ENCODE measurements around the gene TNS3. TPM values are rescaled to one million over a fixed set of nuclear protein-coding genes. Genes with fewer than 3 reads are reported as not detected.

Gene TNS3
- total and polyA plus RNA-seq, 7 donors = 17.4 to 43.8 (median 28.8) TPM

GRCh38 chr7:47578579-47579270 lies 3.2 kb downstream of the TNS3 start:
- DNase-seq = no peak
- Histone ChIP-seq H3K36me3 (no peaks in the 10 kb centered on the region), H3K4me1 (peaks cover 0 to 87% (median 75%) of the 10 kb centered on the region in 4 donors), H3K27ac (peak overlapping the region; percentile 80 to 88 (median 86)), H3K27me3 (no peaks in the 10 kb centered on the region), H3K4me3 (no peak overlapping the region), H3K9me3 (no peaks in the 10 kb centered on the region)
- TF ChIP-seq POLR2AphosphoS5 (IDR thresholded peaks at IDR 0.05) = no peak
- TF ChIP-seq POLR2A (IDR thresholded peaks at IDR 0.05) = no peak
- TF ChIP-seq EP300 (IDR thresholded peaks at IDR 0.05) = no peak
- no peak for TF ChIP-seq CTCF (IDR thresholded peaks at IDR 0.05)
- intact Hi-C loops (cut with DNase I) = loop anchor here (5.0 to 10.0 kb wide), 4 partner anchors 56 to 209 kb away; no protein-coding TSS in a partner anchor
- 46 to 79% methylated on average over 18 of the region's 18 CpGs for WGBS, 2 donors

GRCh38 chr7:47577321-47577919 lies 4.5 kb downstream of the TNS3 start:
- Histone ChIP-seq H3K4me1 (peaks cover 0 to 92% (median 86%) of the 10 kb centered on the region in 4 donors), H3K4me3 (peak overlapping the region in 1 of 4 donors; percentile 17), H3K36me3 (no peaks in the 10 kb centered on the region), H3K9me3 (no peaks in the 10 kb centered on the region), H3K27ac (peak overlapping the region; percentile 80 to 88 (median 86)), H3K27me3 (no peaks in the 10 kb centered on the region)
- no peak for DNase-seq
- TF ChIP-seq POLR2A (IDR thresholded peaks at IDR 0.05) (no peak), CTCF (IDR thresholded peaks at IDR 0.05) (no peak), EP300 (IDR thresholded peaks at IDR 0.05) (no peak), POLR2AphosphoS5 (IDR thresholded peaks at IDR 0.05) (no peak)
- intact Hi-C loops (cut with DNase I) = loop anchor here (5.0 to 10.0 kb wide), 4 partner anchors 57 to 210 kb away; no protein-coding TSS in a partner anchor
- 62 to 77% methylated on average over 14 of the region's 14 CpGs for WGBS, 2 donors

GRCh38 chr7:47576866-47577306 lies 5.0 kb downstream of the TNS3 start:
- Histone ChIP-seq H3K27ac (peak overlapping the region; percentile 80 to 88 (median 86)), H3K4me3 (peak overlapping the region in 3 of 4 donors; percentile 17 to 26 (median 21)), H3K27me3 (no peaks in the 10 kb centered on the region), H3K36me3 (no peaks in the 10 kb centered on the region), H3K4me1 (peaks cover 0 to 94% (median 89%) of the 10 kb centered on the region in 4 donors), H3K9me3 (no peaks in the 10 kb centered on the region)
- no peak for DNase-seq
- intact Hi-C loops (cut with DNase I) = loop anchor here (5.0 to 10.0 kb wide), 4 partner anchors 58 to 210 kb away; no protein-coding TSS in a partner anchor
- peak in 1 of 4 donors; percentile 33 for TF ChIP-seq POLR2AphosphoS5 (IDR thresholded peaks at IDR 0.05)
- no peak for TF ChIP-seq EP300 (IDR thresholded peaks at IDR 0.05)
- WGBS, 2 donors = 39 to 49% methylated on average over 15 of the region's 15 CpGs

GRCh38 chr7:47576031-47576865 lies 5.7 kb downstream of the TNS3 start:
- DNase-seq = peak; percentile 93
- Histone ChIP-seq H3K4me3 (peak overlapping the region in 3 of 4 donors; percentile 17 to 26 (median 21)), H3K27ac (peak overlapping the region; percentile 80 to 88 (median 86)), H3K27me3 (no peaks in the 10 kb centered on the region), H3K36me3 (no peaks in the 10 kb centered on the region), H3K4me1 (peaks cover 0 to 98% (median 95%) of the 10 kb centered on the region in 4 donors), H3K9me3 (no peaks in the 10 kb centered on the region)
- peak in 2 of 4 donors; percentile 24 to 58 for TF ChIP-seq POLR2AphosphoS5 (IDR thresholded peaks at IDR 0.05)
- TF ChIP-seq EP300 (IDR thresholded peaks at IDR 0.05) = no peak
- 25 to 53% methylated on average over 13 of the region's 13 CpGs for WGBS, 2 donors
- intact Hi-C loops (cut with DNase I) = loop anchor here (5.0 to 10.0 kb wide), 4 partner anchors 59 to 211 kb away; no protein-coding TSS in a partner anchor

GRCh38 chr7:47574482-47575329 lies 7.2 kb downstream of the TNS3 start:
- peaks cover 0 to 100% (median 94%) of the 10 kb centered on the region in 4 donors for H3K4me1 ChIP-seq
- intact Hi-C loops (cut with DNase I) = loop anchor here (5.0 to 10.0 kb wide), 5 partner anchors 37 to 213 kb away; no protein-coding TSS in a partner anchor
- H3K27ac ChIP-seq = peak overlapping the region; percentile 62 to 88 (median 86)
- no peak overlapping the region for H3K4me3 ChIP-seq
- no peak for DNase-seq
- H3K9me3 ChIP-seq = no peaks in the 10 kb centered on the region
- no peaks in the 10 kb centered on the region for H3K36me3 ChIP-seq
- 41 to 49% methylated on average over 11 of the region's 11 CpGs for WGBS, 2 donors
- no peak for TF ChIP-seq POLR2AphosphoS5 (IDR thresholded peaks at IDR 0.05)
- no peak for TF ChIP-seq EP300 (IDR thresholded peaks at IDR 0.05)
- no peak for TF ChIP-seq CTCF (IDR thresholded peaks at IDR 0.05)
- TF ChIP-seq POLR2A (IDR thresholded peaks at IDR 0.05) = no peak
- H3K27me3 ChIP-seq = no peaks in the 10 kb centered on the region
